HG03066 (cell line): Measurements from ENCODE around the gene NPDC1.
A peak's percentile ranks its signal among the peaks of the same experiment; 100 is the strongest.
"Not testable (repeated sequence)": the region's sequence is repeated elsewhere in the genome, so short reads cannot be mapped to it uniquely, and the experiment has no call there.

Experiments used
- ATAC-seq: cut with Tn5 transposase; IDR thresholded peaks from one replicate; pipeline ENCODE4 v1.9.1; 2021; ENCODE audit warnings: low read depth; ENCODE audit not compliant: unreplicated experiment

NPDC1 gene

DNA sequence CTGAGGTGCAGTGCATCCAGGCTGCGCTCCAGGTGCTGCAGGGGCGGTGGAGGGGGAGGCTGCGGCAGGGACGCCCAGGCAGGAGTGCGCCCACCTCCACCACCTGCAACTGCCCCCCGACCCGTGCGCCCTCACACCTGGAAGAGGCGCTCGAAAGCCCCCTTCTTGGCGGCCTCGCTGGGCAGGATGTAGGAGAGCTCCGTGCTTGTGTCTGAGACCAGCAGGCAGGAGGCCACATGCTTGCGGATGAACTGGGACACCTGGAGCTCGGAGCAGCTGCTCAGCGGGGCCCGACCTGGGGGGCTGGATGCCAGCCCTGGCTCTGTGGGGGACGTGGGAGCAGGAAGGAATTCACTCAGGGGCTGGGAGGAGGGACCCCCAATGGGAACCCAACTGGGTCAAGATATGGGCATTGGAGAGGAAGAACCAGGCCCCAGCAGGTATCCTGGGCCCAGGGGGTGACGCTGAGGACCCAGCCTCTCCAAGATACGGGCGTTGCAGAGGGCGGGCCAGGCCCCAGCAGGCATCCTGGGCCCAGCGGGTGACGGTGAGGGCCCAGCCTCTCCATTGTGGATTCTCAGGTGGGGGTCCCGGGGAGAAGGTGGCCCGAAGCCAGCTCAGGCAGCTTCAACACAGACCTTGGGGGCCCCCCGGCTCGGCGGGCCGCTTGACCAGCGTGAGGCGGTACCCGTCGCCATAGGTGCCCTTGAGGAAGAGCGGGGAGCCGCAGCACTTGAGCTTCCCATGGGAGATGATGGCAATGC lies 31.0 kb downstream of the NPDC1 start:
- ATAC-seq, result no peak

DNA sequence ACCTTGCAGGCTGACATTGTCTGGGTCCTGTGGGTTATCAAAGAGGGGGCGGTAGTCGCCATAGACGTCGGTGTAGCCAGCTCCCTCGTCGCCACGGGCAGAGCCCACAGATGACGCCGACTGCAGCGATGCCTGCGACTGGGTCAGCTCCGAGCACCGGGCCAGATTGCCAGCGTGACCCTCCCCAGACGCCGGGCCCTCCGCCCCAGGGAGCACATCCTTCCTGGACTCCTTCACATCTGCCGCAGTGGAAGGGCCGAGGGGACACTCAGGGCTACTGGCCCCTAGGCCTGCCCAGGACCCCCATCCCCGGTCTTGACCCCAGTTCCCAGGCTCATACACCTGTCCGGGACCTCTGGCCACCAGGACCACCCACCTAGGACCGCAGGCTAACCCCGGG lies 31.8 kb downstream of the NPDC1 start:
- ATAC-seq, result no peak

DNA sequence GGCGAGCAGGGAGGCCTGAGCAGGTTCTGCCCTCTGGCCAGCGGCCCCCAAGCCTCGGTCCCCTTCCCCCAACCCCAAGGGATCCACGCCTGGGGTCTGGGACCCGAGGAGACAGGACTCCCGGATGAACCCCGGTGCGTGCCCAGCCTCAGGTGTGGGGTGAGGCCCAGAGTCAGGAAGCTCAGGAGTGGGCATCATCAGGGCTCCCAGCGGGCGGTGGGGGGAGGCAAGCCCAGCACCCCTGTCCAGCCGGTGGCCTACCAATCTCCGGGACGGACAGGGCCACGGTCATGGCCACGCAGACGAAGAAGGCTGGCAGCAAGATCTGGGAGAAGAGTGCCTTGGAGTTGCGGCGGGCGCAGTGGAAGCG lies 32.4 kb downstream of the NPDC1 start:
- no peak for ATAC-seq

DNA sequence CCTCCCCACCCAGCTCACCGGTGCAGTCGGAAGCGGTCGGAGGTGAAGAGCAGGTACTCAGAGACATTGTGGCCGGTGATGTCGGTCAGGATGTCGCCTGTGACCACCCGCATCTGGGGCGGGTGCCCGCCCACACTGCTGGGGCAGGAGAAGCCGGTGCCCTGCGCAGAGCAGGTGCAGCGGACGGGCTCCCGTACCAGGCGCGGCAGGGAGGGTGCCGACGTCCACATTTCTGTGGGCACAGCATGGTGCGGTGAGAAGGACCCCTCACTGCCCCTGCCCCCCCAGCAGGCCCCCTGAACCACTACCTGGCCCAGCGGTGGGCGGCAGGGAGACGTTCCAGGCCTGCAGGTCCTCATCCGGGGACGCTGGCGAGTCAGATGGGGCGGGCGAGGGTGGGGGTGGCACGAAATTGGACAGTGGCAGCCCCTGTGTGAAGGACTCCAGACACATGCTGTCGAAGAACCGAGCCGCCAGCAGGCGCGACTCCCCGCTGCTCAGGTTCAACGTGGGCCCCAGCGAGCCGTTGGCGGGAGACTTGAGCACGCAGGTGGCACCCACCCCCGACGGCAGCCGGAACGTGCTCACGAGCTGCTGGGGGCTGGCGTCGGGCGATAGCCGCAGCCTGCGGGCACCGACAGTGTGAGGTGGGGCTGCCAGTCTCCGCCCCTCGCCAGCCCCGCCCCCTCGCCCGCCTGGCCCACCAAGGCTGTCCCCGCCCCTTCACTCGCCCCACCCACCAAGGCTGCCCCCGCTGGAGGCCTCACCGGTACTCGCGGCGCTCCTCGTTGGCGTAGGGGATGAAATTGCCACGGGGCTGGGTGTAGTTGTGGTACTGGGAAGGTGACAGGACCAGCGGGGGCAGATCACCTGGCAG lies 33.0 kb downstream of the NPDC1 start:
- ATAC-seq, result no peak

DNA sequence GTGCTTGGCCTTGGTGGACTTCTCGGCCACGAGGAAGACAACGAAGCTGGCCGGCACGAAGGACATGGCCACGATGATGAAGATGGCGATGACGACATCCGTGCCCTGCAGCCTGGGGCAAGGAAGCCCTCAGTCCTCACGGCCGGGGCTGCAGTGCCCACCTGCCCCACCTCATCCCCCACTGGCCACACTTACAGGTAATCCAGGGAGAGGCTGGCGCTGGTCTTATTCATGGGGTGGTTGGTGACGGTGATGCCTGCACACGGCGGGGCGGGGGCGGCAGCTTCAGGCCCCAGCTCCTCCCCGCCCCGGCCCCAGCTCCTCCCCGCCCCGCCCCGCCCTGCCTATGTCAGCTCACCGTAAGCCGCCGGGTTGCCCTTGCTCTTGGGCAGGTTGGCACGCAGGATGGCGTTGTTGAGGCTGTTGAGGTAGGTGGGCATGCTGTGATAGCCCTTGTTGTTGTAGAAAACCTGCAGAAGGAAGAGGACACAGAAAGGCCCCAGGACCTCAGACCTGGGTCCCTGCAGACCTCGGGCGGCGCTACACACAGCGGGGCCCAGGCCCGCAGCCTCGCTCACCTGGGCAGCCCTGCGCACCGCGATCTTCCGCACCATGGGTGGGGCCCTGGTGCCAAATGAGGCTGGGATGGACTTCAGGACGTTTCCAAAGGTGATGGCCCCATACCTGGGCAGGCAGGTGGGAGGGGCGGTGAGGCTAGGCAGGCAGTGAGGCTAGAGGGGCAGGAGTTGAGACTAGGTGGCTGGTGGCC lies 33.9 kb downstream of the NPDC1 start:
- no peak for ATAC-seq

DNA sequence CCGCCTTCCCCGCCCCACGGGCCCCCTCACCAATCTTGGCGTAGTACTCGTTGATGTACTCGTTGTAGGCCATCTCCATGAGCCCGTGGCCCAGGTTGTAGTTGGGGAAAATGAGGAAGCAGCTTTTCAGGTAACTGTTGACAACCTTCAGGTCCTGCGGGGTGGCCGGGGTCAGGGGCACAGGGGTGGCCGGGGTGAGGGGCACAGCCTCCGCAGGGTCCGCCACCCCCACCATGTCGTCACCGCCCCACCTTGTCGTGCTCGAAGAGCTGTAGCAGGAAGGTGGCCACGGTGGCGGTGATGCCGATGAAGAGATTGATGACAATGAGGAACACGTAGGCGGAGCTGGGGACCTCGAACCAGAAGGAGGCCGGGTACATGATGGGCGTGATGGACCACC lies 34.8 kb downstream of the NPDC1 start:
- ATAC-seq, result no peak

DNA sequence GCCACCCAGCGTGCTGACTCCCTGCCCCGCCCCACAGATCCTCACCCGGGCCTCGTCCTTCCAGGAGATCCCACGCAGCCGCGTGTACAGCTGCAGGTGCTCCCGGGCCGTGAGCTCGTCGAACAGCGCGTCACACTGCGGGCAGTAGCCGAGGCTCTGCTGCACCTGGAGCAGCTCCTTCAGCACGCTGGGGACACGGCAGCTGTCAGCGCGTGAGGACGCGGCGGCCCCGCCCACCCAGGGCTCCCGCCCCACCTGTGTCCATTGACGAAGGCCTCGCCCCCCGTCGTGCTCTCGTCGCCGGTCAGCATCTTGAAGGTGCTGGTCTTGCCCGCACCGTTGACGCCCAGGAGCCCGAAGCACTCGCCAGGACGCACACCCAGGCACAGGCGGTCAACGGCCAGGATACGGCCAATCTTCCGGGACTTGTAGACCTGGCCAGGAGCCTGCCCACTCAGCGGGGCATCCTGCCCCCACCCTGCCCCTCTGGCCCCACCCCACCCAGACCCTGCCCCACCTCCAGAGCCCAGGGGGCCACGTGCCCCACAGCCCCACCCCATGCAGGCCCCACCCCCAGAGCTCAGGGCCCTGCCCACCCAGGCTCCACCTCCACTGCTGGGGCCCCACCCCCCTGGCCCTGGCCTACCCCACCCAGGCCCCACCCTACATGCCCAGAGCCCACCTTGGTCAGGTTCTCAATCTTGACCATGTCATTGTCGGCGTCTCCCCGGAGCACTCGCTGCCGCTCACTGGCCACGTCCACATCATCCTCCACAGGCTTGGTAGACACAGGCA lies 35.8 kb downstream of the NPDC1 start:
- ATAC-seq, result no peak

DNA sequence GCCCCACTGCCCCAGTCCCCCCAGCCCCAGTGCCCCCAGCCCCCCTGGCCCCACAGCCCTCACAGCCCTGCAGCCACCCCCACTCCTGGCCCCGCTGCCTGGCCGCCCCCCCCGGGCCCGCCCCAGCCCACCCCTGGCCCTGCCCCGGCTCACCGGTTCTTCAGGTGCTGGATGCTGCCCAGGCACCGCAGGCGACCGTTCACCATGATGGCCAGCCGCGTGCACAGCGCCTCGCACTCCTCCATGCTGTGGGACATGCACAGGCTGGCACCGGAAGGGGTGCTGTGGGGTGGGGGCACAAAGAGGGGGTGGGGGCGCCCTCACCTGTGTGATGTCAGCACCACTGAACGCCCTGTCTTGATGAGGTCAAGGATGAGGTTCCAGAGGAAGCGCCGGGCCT lies 36.8 kb downstream of the NPDC1 start:
- ATAC-seq, result no peak

DNA sequence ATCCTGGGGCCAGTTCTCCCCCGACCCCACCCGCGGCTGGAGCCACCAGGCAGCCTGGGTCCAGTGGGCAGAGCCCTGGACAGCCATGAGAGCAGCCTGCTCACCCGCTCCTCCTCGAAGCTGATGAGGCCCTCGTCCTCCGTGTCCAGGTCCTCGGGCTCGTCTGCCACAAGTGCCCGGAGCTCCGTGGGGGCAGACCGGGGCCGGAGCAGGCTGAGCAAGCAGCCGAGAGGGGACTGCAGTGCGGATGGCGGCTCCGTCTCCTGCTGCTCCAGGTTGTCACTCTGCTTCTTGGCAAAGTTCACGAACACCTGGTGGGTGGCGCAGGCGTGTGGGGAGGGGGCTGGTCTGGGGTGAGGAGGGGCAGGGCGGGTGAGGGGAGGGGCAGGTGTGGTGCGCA lies 37.7 kb downstream of the NPDC1 start:
- ATAC-seq, result no peak

DNA sequence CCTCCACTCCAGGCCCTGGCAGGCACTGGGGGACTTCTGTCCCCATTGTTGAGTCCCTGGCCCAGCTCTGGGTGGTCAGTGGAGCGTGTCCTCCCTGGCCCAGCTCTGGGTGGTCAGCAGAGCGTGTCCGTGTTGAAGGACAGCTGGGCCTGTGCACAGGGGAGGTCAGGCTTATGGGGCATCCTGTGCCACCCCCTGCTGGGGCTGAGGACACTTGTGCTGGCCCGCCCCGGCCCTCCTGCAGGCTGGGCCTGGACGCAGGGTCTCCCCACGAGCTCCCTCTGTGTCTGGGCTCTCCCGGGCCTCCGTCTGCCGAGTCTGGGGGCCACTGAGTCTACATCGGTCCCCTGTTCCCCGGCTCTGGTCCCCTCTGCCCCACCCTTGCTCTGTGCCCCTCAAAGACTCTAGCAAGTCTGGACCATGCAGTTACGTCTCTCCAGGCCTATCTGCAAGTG lies 38.1 kb downstream of the NPDC1 start:
- no peak for ATAC-seq

DNA sequence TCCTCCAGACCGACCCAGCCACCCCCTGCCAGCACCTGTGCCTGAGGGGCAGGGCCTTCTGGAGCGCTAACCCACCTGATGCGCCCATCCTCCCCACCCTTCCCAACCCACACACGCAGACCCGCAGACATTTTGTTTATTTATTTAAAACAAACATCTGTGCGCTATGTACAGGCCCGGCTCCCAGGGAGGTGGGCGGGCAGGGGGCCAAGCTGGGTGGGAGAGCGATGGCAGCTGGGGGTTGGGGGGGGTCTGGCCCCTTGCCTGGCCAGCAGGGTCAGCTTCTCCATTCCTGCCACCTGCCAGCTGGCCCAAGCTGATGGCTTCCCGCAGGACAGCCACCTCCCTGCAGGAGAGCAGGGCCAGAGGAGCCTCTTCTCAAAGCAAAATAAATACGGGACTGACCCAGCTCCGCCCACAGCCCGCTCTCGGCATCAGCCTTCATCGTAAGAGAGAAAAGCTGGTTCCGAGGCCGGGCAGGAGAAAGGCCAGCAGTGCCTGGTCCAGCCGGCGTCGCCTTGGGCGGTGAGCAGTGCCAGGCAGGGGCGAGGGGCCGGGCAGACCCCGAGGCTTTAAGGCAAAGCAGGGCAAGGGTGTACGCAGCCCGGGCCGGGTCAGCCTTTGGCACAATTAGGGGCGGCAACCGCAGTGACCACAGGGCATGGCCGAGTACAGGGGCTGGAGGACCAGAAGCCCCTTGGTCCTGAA lies 38.7 kb downstream of the NPDC1 start:
- ATAC-seq, result no peak

DNA sequence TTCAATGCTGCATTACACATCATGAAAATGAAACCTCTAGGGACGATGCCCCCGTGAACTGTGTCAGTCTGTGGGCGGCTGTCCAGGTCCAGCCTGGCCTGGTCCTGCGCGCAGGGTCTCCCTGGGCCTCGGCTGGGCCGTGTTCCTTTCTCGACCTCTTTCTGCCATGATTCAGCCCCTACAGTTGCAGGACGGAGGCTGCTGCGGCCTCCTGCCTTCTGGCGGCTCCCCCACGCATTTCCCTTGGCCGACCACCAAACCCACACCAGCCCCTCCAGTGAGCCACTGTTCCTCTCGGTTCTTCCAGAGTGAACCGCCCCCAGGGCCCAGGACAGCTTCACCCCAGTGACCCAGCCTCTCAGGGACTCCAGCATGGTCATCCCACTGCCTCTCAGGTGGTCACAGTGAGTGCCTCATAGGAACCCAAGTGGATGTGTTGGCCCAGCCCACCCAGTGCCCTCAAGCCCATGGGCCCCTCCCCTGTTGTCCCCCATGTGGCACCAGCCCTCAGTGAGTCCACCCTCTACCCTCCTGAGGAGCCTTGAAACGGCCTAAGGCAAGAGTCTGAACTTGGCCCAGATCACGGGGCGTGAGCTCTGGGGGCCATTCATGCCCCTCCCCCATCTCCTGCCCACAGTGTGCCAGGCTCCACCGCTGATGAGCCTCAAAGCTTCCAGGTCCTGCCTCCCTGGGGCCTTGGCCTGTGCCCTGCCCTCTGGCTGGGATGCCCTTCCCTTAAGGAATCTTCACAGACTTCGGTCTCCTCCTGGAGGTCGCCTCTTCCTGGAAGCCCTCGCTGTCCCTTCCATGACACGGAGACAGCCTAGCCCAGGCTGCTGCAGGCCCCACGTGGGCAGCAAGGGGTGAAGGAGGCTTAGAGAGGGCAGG lies 39.6 kb downstream of the NPDC1 start:
- ATAC-seq, result no peak

DNA sequence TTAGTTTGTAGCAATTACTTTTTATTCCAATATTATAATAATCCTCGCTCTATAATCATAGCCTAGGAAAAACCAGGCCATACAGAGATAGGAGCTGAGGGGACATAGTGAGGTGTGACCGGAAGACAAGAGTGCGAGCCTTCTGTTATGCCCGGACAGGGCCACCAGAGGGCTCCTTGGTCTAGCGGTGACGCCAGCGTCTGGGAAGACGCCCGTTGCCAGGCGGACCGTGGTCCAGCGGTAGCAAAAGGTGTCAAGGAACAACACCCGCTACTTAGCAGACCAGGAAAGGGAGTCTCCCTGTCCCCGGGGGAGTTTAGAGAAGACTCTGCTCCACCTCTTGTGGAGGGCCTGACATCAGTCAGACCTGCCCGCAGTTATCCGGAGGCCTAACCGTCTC lies 41.7 kb downstream of the NPDC1 start:
- ATAC-seq, result not testable (repeated sequence)

DNA sequence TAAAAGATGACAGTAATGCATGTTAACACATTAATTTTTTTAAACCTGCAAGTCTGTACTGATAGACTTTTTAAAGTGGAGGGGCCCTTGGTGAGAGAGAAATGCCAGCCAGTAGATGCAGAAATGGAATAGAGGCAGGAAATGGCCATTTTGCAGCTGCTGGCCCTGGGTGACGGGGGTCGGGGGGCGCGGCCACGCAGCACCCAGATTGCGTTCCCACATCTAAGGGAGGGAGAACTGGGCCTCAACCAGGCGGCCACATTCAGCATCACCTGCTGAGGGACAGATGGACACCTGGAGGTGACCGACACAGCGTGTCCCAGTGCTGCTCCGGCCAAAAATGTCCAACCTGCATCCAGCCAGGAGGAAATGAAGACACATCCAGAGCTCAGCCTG lies 43.3 kb downstream of the NPDC1 start:
- ATAC-seq, result no peak

DNA sequence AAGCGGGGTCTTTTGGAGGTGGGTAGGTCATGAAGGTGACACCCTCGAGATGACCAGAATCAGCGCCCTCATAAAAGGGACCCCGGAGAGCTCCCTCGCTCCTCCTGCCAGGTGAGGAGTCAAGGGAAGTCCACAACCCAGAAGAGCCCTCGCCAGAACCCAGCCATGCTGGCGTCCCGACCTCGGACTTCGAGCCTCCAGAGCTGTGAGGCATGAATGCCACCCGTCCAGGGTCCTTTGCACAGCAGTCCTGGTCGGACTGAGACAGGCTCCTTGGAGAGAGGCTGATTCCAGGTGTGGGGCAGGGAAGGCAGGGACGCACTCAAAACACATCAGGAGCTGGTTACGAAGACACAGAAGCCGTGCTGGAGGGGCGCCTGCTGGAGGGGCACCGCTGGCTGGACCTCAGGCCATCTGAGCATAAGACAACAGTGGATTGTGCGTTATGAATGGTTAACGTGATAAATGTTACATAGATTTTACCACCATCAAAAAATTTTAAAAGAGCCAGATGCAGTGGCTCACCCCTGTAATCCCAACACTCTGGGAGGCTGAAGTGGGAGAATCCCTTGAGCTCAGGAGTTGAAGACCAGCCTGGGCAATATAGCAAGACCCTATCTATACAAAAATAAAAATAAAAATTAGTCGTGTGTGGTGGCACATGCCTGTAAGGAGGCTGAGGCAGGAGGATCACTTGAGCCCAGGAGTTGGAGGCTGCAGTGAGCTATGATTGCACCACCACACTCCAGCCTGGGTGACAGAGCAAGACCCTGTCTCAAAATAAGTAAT lies 43.9 kb downstream of the NPDC1 start:
- no peak for ATAC-seq

DNA sequence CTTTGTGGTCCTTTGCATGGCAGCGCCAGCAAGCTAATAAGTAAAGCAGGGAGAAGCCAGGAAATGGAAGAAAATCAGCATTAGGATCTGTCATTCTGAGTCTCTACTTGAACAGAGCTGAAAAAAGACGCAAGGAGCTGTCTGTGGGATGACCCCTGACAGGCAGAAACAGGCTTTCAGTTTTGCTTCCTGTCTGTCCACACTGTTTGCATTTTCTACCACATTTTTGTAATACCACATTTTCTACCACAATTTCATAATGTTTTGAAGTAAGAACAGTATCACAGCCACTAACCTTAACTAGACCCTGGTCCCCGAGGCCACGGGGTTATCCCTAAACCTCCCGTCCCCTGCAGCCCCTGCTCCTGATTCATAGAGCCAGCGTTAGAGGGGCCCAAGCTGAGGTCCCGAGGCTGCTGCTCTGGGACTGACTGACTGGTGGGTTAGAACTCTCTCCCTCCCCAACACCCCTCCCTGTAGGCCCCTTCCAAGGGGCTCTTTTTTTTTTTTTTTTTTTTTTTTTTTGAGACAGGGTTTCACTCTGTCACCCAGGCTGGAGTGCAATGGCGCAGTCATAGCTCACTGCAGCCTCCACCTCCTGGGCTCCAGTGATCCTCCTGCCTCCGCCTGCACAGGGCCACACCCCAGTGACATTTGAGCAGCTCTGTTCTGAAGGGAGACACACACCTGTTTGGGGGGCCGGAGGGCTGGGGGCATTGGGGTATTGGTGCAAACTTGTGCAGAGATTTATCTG lies 45.6 kb downstream of the NPDC1 start:
- peak; percentile 80 for ATAC-seq

DNA sequence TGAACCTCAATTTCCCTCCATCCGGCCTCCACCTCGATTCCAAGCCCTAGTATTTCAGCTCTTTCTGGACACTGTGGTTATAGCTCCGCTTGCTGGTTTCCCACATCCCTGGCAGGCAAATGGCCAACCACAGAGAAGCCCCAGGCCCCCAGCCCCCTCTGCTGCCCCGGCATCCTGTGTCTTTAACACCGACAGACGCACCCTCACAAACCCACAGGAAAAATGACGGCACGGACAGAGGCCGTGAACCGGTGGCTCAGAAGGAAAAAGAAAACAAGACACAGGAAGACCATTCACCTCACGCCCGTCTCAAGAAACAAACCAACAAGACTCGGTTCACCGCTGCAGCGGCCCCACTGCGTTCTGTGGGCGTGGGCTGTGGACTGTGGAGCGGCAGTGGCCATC lies 48.1 kb downstream of the NPDC1 start:
- ATAC-seq, result no peak
